ENCODE data around the gene ERCC1.

The ERCC1 gene

DNA sequence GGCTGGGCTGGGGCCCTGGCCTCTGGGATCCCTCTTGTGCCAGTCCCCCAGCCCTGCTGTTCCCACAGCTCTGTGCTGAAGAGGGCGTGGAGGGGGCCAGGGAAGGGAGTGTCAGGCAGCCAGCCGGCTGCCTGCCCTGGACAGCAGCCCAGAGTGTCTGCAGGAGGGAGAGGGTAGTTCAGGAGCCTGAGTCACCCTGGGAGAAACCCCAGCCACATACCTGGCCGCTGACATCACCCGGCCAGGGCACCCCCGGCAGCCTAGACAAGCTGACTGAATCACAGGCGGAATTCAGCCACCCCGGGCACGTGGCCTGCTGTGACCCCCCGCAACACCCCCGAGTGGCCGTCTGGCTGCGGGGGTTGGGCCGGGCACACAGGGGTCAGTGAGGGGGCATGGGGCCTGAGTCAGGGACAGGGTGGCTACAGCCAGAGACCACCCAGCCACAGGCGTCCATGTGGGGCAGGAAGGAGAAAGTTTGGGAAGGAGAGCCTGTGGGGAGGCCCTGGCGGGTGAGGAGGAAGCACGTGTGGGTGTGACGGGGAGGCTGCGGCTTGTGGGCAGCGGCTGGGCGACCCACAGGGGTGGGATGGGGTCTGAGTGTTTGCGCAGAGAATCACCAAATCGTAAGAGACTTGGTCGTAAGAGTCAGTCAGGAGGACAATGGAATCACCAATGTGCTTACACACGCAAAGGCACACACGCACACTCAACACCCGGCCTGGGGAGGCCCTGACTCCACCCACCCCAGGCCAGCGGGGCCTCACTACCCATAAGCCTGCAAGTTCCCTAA is 32.2 kb upstream of the ERCC1 start:
- TF ChIP-seq, protein P1, sequence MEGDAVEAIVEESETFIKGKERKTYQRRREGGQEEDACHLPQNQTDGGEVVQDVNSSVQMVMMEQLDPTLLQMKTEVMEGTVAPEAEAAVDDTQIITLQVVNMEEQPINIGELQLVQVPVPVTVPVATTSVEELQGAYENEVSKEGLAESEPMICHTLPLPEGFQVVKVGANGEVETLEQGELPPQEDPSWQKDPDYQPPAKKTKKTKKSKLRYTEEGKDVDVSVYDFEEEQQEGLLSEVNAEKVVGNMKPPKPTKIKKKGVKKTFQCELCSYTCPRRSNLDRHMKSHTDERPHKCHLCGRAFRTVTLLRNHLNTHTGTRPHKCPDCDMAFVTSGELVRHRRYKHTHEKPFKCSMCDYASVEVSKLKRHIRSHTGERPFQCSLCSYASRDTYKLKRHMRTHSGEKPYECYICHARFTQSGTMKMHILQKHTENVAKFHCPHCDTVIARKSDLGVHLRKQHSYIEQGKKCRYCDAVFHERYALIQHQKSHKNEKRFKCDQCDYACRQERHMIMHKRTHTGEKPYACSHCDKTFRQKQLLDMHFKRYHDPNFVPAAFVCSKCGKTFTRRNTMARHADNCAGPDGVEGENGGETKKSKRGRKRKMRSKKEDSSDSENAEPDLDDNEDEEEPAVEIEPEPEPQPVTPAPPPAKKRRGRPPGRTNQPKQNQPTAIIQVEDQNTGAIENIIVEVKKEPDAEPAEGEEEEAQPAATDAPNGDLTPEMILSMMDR (conservative IDR thresholded peaks at IDR 0.05; ENCODE audit: low read depth, low read length), result no peak
- peak overlapping the region; percentile 33 for H3K4me3 ChIP-seq (ENCODE audit: low read depth, low read length)
- DNase-seq (ENCODE audit: low read depth), result peak; percentile 99

DNA sequence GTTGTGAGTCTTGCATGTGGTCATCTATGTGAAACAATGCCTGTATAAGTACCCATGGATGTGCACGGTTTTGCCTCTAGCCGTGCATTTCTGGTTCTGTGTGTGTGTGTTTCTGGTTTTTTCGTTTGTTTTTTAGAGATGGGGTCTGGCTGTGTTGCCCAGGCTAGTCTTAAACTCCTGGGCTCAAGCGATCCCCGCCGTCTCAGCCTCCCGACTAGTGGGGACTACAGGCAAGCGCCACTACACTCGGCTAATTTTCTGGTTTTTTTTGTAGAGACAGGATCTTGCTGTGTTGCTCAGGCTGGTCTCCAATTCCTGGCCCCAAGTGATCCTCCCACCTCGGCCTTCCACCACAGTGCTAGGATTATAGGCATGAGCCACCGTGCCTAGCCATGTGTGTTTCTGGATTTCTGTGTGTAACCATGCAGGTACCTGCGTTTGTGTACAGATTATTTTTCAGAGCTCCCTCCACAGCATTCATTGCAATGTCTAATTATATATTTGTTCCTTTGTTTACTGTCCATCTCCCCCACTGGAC is 28.2 kb upstream of the ERCC1 start:
- TF ChIP-seq, protein P1 (conservative IDR thresholded peaks at IDR 0.05; ENCODE audit: low read depth, low read length), result no peak
- no peak overlapping the region for H3K4me3 ChIP-seq (ENCODE audit: low read depth, low read length)
- DNase-seq (ENCODE audit: low read depth), result no peak

DNA sequence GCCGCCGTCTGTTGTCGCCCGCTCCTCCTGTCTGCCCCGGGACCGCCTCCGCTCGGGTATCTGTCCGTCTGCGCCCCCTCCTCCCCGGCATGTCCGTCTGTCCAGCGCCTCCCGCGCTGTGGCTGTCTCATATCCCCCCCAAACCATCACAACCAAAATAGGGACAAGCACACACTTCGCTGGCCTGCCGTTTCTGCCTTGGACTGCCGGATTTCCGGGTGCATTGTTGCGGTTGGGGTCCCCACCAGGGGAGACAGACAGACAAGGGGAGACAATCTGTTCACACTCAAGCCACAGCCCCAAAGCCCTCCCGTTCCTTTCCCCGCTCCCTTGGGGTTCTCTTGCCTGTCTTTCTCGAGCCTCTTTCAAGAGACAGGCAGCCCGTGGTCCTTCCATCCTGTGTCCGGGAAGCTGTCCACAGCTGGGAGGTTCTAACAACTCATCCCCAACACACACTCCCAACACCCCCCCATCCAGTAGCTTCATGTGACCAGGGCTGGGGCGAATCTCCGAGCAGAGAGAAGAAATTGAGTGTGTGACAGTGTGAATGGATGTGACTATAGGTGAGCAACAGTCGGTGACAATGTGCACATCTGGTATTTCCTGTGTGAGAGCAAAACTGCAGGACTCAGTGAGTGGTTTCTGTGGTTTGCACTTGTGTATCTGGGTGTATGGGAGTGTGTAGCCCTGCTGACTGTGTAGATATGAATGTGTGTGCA is 27.6 kb upstream of the ERCC1 start:
- peak overlapping the region; percentile 77 for H3K4me3 ChIP-seq (ENCODE audit: low read depth, low read length)
- TF ChIP-seq, protein P1 (conservative IDR thresholded peaks at IDR 0.05; ENCODE audit: low read depth, low read length), result no peak
- DNase-seq (ENCODE audit: low read depth), result peak; percentile 88

DNA sequence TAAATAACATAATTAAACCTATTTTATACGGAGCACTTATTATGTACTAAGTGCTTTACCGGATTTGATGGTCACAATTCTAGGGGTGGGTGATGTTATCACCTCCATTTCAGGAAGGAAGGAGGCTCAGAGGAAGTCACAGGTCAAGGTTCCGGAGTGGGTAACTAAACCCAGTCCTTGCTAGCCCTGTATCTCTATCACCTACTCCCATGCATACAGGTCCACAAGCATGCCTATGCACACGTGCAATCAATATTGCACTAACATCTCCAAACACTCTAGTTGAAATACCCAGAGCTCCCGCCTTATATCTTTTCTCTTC is 26.3 kb upstream of the ERCC1 start:
- no peak for DNase-seq (ENCODE audit: low read depth)
- TF ChIP-seq, protein P1 (conservative IDR thresholded peaks at IDR 0.05; ENCODE audit: low read depth, low read length), result no peak
- H3K4me3 ChIP-seq (ENCODE audit: low read depth, low read length), result peak overlapping the region; percentile 60

DNA sequence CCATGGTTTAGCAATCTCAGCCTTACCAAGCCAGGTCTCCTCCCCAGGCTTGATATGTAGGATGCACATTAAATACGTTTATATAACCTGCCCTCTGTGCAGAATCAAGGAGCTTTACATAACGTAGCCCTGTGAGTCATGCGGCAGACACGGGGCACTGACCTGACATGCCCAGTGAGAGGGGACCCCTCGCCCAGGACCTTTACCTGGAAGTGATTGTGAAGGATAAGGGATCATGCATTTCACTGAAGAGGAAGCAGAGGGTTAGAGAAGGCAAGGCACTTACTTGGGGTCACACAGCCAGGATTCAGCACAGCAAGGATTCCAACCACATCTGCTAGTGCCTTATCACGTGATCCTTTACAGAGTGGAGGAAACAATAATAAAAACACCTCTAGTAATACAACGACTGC is 25.2 kb upstream of the ERCC1 start:
- DNase-seq (ENCODE audit: low read depth), result peak; percentile 78
- no peak overlapping the region for H3K4me3 ChIP-seq (ENCODE audit: low read depth, low read length)

DNA sequence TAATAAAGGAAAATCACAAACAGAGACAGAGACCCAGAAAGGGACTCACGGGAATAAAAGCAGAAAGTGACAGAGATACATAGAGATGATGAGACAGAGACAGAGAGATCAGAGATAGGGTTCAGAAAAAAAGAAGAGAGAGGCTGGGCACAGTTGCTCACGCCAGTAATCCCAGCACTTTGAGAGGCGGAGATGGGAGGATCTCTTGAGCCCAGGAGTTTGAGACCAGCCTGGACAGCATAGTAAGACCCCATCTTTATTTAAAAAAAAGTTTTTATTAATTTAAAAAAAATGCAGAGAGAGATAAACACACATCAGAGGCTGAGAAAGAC is 24.7 kb upstream of the ERCC1 start:
- TF ChIP-seq, protein P1 (conservative IDR thresholded peaks at IDR 0.05; ENCODE audit: low read depth, low read length), result no peak
- no peak for DNase-seq (ENCODE audit: low read depth)
- no peak overlapping the region for H3K4me3 ChIP-seq (ENCODE audit: low read depth, low read length)

More for the DNA sequence above, 25.2 kb upstream of the ERCC1 start:
- TF ChIP-seq, protein P1 (conservative IDR thresholded peaks at IDR 0.05; ENCODE audit: low read depth, low read length), result no peak

Measured in choroid plexus epithelial cell (primary cell).